Measurements from ENCODE around the gene VAT1L.
A peak's percentile ranks its signal among the peaks of the same experiment; 100 is the strongest.

Gene VAT1L

GRCh38 chr16:77763994-77764393, 24.4 kb upstream of the VAT1L start:
- no peaks in the 10 kb centered on the region for H3K4me1 Mint-ChIP-seq
- H3K36me3 Mint-ChIP-seq, result no peaks in the 10 kb centered on the region
- no peak overlapping the region for H3K27ac Mint-ChIP-seq
- ATAC-seq (ENCODE audit: low read depth), result no peak
- peaks cover 2% of the 10 kb centered on the region for H3K27me3 Mint-ChIP-seq
- H3K4me3 Mint-ChIP-seq, result no peak overlapping the region
- no peak for DNase-seq (ENCODE audit: low spot score in 2 of 2)
- peaks cover 2% of the 10 kb centered on the region for H3K9me3 Mint-ChIP-seq

GRCh38 chr16:77767211-77767610, 21.2 kb upstream of the VAT1L start:
- Mint-ChIP-seq H3K9me3 (peaks cover 2% of the 10 kb centered on the region), H3K4me3 (no peak overlapping the region)

GRCh38 chr16:77767826-77768225, 20.5 kb upstream of the VAT1L start:
- DNase-seq (ENCODE audit: low spot score in 2 of 2) (no peak), ATAC-seq (ENCODE audit: low read depth) (no peak)
- Mint-ChIP-seq H3K4me1 (no peaks in the 10 kb centered on the region), H3K36me3 (no peaks in the 10 kb centered on the region), H3K27ac (no peak overlapping the region), H3K9me3 (peaks cover 2% of the 10 kb centered on the region), H3K4me3 (no peak overlapping the region), H3K27me3 (no peaks in the 10 kb centered on the region)

More at GRCh38 chr16:77767211-77767610, 21.2 kb upstream of the VAT1L start:
- Mint-ChIP-seq H3K36me3 (no peaks in the 10 kb centered on the region), H3K4me1 (no peaks in the 10 kb centered on the region), H3K27ac (no peak overlapping the region), H3K27me3 (no peaks in the 10 kb centered on the region)
- DNase-seq (ENCODE audit: low spot score in 2 of 2) (no peak), ATAC-seq (ENCODE audit: low read depth) (no peak)

GRCh38 chr16:77775911-77776909, 12.2 kb upstream of the VAT1L start:
- ATAC-seq (ENCODE audit: low read depth), result no peak
- H3K4me3 Mint-ChIP-seq, result no peak overlapping the region
- no peaks in the 10 kb centered on the region for H3K4me1 Mint-ChIP-seq
- DNase-seq (ENCODE audit: low spot score in 2 of 2), result no peak
- H3K27ac Mint-ChIP-seq, result no peak overlapping the region
- H3K27me3 Mint-ChIP-seq, result peaks cover 3% of the 10 kb centered on the region
- H3K36me3 Mint-ChIP-seq, result no peaks in the 10 kb centered on the region
- H3K9me3 Mint-ChIP-seq, result no peaks in the 10 kb centered on the region

GRCh38 chr16:77777745-77778144, 10.6 kb upstream of the VAT1L start:
- Mint-ChIP-seq H3K27ac (no peak overlapping the region), H3K4me1 (no peaks in the 10 kb centered on the region), H3K9me3 (no peaks in the 10 kb centered on the region), H3K36me3 (no peaks in the 10 kb centered on the region), H3K4me3 (no peak overlapping the region), H3K27me3 (peaks cover 3% of the 10 kb centered on the region)
- ATAC-seq (ENCODE audit: low read depth) (no peak), DNase-seq (ENCODE audit: low spot score in 2 of 2) (no peak)

- H3K4me1 Mint-ChIP-seq, result no peaks in the 10 kb centered on the region
- H3K27ac Mint-ChIP-seq, result no peak overlapping the region
- no peaks in the 10 kb centered on the region for H3K9me3 Mint-ChIP-seq
- DNase-seq (ENCODE audit: low spot score in 2 of 2) (no peak), ATAC-seq (ENCODE audit: low read depth) (no peak)
- no peak overlapping the region for H3K4me3 Mint-ChIP-seq
- H3K36me3 Mint-ChIP-seq, result no peaks in the 10 kb centered on the region
- peaks cover 4% of the 10 kb centered on the region for H3K27me3 Mint-ChIP-seq
Observed at GRCh38 chr16:77780378-77780837, 8.0 kb upstream of the VAT1L start.

- DNase-seq (ENCODE audit: low spot score in 2 of 2), result no peak
- peaks cover 4% of the 10 kb centered on the region for H3K27me3 Mint-ChIP-seq
- H3K9me3 Mint-ChIP-seq, result no peaks in the 10 kb centered on the region
- H3K36me3 Mint-ChIP-seq, result no peaks in the 10 kb centered on the region
- ATAC-seq (ENCODE audit: low read depth), result no peak
- H3K4me1 Mint-ChIP-seq, result no peaks in the 10 kb centered on the region
- H3K27ac Mint-ChIP-seq, result no peak overlapping the region
- H3K4me3 Mint-ChIP-seq, result no peak overlapping the region
Observed at GRCh38 chr16:77781091-77781490, 7.3 kb upstream of the VAT1L start.

GRCh38 chr16:77782694-77783093, 5.7 kb upstream of the VAT1L start:
- peaks cover 13% of the 10 kb centered on the region for H3K27me3 Mint-ChIP-seq
- H3K27ac Mint-ChIP-seq, result no peak overlapping the region
- H3K4me1 Mint-ChIP-seq, result no peaks in the 10 kb centered on the region
- ATAC-seq (ENCODE audit: low read depth) (no peak), DNase-seq (ENCODE audit: low spot score in 2 of 2) (no peak)
- no peak overlapping the region for H3K4me3 Mint-ChIP-seq
- no peaks in the 10 kb centered on the region for H3K36me3 Mint-ChIP-seq
- no peaks in the 10 kb centered on the region for H3K9me3 Mint-ChIP-seq

GRCh38 chr16:77784441-77785372, 3.7 kb upstream of the VAT1L start:
- Mint-ChIP-seq H3K36me3 (no peaks in the 10 kb centered on the region), H3K4me1 (peaks cover 6% of the 10 kb centered on the region), H3K27me3 (peaks cover 20% of the 10 kb centered on the region), H3K9me3 (no peaks in the 10 kb centered on the region), H3K27ac (no peak overlapping the region), H3K4me3 (no peak overlapping the region)
- ATAC-seq (ENCODE audit: low read depth) (no peak), DNase-seq (ENCODE audit: low spot score in 2 of 2) (no peak)

GRCh38 chr16:77785373-77785764, 3.0 kb upstream of the VAT1L start:
- no peaks in the 10 kb centered on the region for H3K36me3 Mint-ChIP-seq
- peaks cover 6% of the 10 kb centered on the region for H3K4me1 Mint-ChIP-seq
- DNase-seq (ENCODE audit: low spot score in 2 of 2) (no peak), ATAC-seq (ENCODE audit: low read depth) (no peak)
- H3K27ac Mint-ChIP-seq, result no peak overlapping the region
- no peaks in the 10 kb centered on the region for H3K9me3 Mint-ChIP-seq
- no peak overlapping the region for H3K4me3 Mint-ChIP-seq
- H3K27me3 Mint-ChIP-seq, result peaks cover 24% of the 10 kb centered on the region

GRCh38 chr16:77786186-77786847, 2.0 kb upstream of the VAT1L start:
- peaks cover 24% of the 10 kb centered on the region for H3K27me3 Mint-ChIP-seq
- ATAC-seq (ENCODE audit: low read depth) (no peak), DNase-seq (ENCODE audit: low spot score in 2 of 2) (no peak)
- H3K36me3 Mint-ChIP-seq, result no peaks in the 10 kb centered on the region
- no peak overlapping the region for H3K27ac Mint-ChIP-seq
- peaks cover 6% of the 10 kb centered on the region for H3K4me1 Mint-ChIP-seq
- H3K9me3 Mint-ChIP-seq, result no peaks in the 10 kb centered on the region
- H3K4me3 Mint-ChIP-seq, result no peak overlapping the region

- H3K4me1 Mint-ChIP-seq, result peaks cover 6% of the 10 kb centered on the region
- no peak overlapping the region for H3K4me3 Mint-ChIP-seq
- H3K27me3 Mint-ChIP-seq, result peaks cover 32% of the 10 kb centered on the region
- H3K36me3 Mint-ChIP-seq, result no peaks in the 10 kb centered on the region
- H3K27ac Mint-ChIP-seq, result no peak overlapping the region
- no peak for DNase-seq (ENCODE audit: low spot score in 2 of 2)
- no peaks in the 10 kb centered on the region for H3K9me3 Mint-ChIP-seq
- ATAC-seq (ENCODE audit: low read depth), result no peak
Observed at GRCh38 chr16:77787452-77787851, 912 bp upstream of the VAT1L start.

- DNase-seq (ENCODE audit: low spot score in 2 of 2) (no peak), ATAC-seq (ENCODE audit: low read depth) (no peak)
- H3K27me3 Mint-ChIP-seq, result peaks cover 34% of the 10 kb centered on the region
- peaks cover 6% of the 10 kb centered on the region for H3K4me1 Mint-ChIP-seq
- no peaks in the 10 kb centered on the region for H3K9me3 Mint-ChIP-seq
- peak overlapping the region; percentile 29 for H3K4me3 Mint-ChIP-seq
- no peak overlapping the region for H3K27ac Mint-ChIP-seq
- H3K36me3 Mint-ChIP-seq, result no peaks in the 10 kb centered on the region
Observed at GRCh38 chr16:77789085-77790008, 983 bp downstream of the VAT1L start.
